ENCODE data around the gene TBC1D22A. TPM values are rescaled to one million over a fixed set of nuclear protein-coding genes. Genes with fewer than 3 reads are reported as not detected.

TBC1D22A gene
- total RNA-seq, 1 experiment from 2014 or later: 26.0 TPM

DNA sequence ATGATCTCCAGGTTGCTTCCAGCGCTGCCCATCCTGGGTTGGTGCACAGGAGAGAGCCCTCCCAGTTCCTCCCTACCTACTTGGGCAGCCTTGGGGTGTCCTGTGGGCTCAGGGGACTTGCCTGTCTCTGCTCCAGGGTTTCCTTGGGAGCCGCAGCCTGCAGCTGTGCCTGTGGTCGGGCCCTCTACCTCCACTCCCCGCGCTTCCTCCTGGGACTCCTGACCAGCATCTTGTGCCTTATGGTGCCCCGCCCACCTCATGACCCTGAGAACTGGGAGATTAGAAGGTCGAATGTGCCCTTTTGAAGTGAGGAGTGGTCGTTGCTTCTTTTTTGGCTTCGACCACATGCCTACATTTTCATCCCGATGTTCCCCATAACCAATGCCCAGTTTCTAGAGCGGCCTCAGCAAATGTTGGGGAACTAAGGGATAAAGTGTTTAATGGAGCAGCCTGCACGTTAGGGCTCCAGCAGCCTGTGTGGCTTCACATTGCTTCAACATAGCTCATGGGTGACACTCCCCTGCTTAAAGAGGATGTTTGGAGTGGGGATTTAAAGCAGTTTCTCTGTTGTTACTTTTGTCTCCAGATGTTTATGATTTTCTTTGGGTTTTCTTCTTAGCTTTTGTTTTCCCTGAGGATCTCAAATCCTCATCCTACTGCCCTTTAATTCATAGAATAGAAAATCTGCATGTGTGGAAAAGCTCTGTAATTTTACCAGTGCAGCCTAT, 248.8 kb downstream of the TBC1D22A start:
- BruUV-seq (replicated peaks): no TSS peak
- intact Hi-C loops (cut with micrococcal nuclease): no loop called here
- TF ChIP-seq, protein P1, sequence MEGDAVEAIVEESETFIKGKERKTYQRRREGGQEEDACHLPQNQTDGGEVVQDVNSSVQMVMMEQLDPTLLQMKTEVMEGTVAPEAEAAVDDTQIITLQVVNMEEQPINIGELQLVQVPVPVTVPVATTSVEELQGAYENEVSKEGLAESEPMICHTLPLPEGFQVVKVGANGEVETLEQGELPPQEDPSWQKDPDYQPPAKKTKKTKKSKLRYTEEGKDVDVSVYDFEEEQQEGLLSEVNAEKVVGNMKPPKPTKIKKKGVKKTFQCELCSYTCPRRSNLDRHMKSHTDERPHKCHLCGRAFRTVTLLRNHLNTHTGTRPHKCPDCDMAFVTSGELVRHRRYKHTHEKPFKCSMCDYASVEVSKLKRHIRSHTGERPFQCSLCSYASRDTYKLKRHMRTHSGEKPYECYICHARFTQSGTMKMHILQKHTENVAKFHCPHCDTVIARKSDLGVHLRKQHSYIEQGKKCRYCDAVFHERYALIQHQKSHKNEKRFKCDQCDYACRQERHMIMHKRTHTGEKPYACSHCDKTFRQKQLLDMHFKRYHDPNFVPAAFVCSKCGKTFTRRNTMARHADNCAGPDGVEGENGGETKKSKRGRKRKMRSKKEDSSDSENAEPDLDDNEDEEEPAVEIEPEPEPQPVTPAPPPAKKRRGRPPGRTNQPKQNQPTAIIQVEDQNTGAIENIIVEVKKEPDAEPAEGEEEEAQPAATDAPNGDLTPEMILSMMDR (IDR thresholded peaks at IDR 0.05; ENCODE audit: unreplicated experiment): no peak
- peaks cover 10% of the 10 kb centered on the region for H3K36me3 Mint-ChIP-seq (ENCODE audit: insufficient read depth, unreplicated experiment)
- ChIA-PET POLR2A (no interaction called here), CTCF (interaction anchor here (0.5 to 1.0 kb wide), 4 partner anchors 9 to 253 kb away, joined by 3 read pairs; no protein-coding TSS in a partner anchor)
- H3K9me3 Mint-ChIP-seq (ENCODE audit: unreplicated experiment): no peaks in the 10 kb centered on the region
- no peak overlapping the region for H3K27ac Mint-ChIP-seq (ENCODE audit: low read depth, unreplicated experiment)
- H3K4me1 Mint-ChIP-seq (ENCODE audit: insufficient read depth, unreplicated experiment): no peaks in the 10 kb centered on the region
- no peak for DNase-seq (ENCODE audit: unreplicated experiment)
- no peaks in the 10 kb centered on the region for H3K27me3 Mint-ChIP-seq (ENCODE audit: insufficient read depth, unreplicated experiment)
- H3K4me3 Mint-ChIP-seq (ENCODE audit: unreplicated experiment): no peak overlapping the region

DNA sequence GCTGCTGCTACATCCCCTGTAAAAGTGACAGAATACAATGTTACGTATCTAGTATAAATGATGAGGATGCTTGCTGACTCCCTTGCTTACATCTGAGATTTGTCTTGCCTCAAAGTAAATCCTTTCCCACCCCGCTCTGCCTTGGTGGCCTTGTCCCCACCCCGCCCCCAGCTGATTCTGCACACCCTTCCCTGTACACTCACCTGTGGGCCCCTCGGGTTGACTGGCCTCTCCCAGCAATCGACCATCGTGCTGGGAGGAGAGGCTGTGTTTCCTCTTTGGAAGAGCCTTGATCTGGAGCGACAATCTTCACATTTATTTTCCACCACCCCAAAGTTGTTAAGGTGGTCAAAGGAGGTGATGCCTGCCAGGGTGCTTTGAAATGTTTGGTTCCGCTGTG, 249.4 kb downstream of the TBC1D22A start:
- H3K4me1 Mint-ChIP-seq (ENCODE audit: insufficient read depth, unreplicated experiment): no peaks in the 10 kb centered on the region
- POLR2A ChIA-PET: no interaction called here
- CTCF ChIA-PET: interaction anchor here (0.8 to 1.0 kb wide), 2 partner anchors 16 to 20 kb away, joined by 3 read pairs; no protein-coding TSS in a partner anchor
- no peaks in the 10 kb centered on the region for H3K9me3 Mint-ChIP-seq (ENCODE audit: unreplicated experiment)
- TF ChIP-seq, protein P1 (IDR thresholded peaks at IDR 0.05; ENCODE audit: unreplicated experiment): no peak
- no peaks in the 10 kb centered on the region for H3K27me3 Mint-ChIP-seq (ENCODE audit: insufficient read depth, unreplicated experiment)
- BruUV-seq (replicated peaks): no TSS peak
- no peak for DNase-seq (ENCODE audit: unreplicated experiment)
- intact Hi-C loops (cut with micrococcal nuclease): no loop called here
- H3K27ac Mint-ChIP-seq (ENCODE audit: low read depth, unreplicated experiment): no peak overlapping the region
- no peak overlapping the region for H3K4me3 Mint-ChIP-seq (ENCODE audit: unreplicated experiment)
- peaks cover 6% of the 10 kb centered on the region for H3K36me3 Mint-ChIP-seq (ENCODE audit: insufficient read depth, unreplicated experiment)

DNA sequence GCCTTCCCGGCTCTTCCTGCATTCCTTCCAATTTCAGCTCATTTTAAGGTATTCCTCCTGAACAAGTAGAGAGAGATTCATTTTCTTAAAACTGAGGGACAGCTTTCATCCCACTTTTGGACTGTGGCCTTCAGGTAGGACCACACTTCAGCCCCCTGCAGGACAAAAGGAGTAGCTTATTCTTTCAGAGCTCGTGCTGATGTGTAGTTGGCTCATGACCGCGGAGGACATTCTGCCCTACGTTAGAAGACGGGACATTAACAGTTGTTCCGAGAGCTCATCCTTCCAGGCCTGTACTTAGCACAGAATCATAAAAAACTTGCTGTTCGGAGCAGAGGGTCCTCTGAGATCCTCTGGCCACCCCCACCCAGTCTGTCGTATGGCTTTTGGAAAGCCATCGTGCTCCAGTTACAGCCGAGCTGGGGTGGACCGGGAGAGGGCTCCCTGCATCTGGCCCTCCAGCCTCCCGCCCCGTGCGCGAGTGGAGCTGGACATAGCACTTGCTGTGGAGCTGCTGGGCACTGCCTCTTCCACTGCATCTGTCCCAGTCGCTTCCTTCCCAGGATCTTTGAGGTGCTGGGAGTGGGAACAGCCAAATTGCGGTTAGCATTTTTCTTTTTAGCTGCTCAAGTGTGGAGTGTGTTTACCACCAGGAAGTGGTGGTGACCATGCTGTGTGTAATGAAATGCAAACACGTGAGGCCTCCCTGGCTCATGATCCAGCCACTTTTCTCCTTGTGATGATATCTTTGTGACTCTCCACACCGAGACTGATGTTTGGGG, 250.3 kb downstream of the TBC1D22A start:
- Mint-ChIP-seq H3K27ac (ENCODE audit: low read depth, unreplicated experiment) (no peak overlapping the region), H3K36me3 (ENCODE audit: insufficient read depth, unreplicated experiment) (peaks cover 6% of the 10 kb centered on the region), H3K27me3 (ENCODE audit: insufficient read depth, unreplicated experiment) (no peaks in the 10 kb centered on the region), H3K4me3 (ENCODE audit: unreplicated experiment) (no peak overlapping the region), H3K9me3 (ENCODE audit: unreplicated experiment) (no peaks in the 10 kb centered on the region), H3K4me1 (ENCODE audit: insufficient read depth, unreplicated experiment) (no peaks in the 10 kb centered on the region)
- ChIA-PET CTCF (interaction anchor here (0.6 to 1.1 kb wide), 4 partner anchors 15 to 79 kb away, joined by 3 read pairs; no protein-coding TSS in a partner anchor), POLR2A (no interaction called here)
- TF ChIP-seq, protein P1 (IDR thresholded peaks at IDR 0.05; ENCODE audit: unreplicated experiment): no peak
- intact Hi-C loops (cut with micrococcal nuclease): no loop called here
- no TSS peak for BruUV-seq (replicated peaks)
- DNase-seq (ENCODE audit: unreplicated experiment): no peak
